A673 (cell line): ENCODE results near the gene TWNK.

ENCODE experiments used
- EZH2 ChIP-seq: fragments of 200-600 bp; sonication (generic); IDR thresholded peaks from 2 replicates; pipeline ENCODE4 v1.6.1; 2017; ENCODE audit warnings: borderline replicate concordance, low read depth, mild to moderate bottlenecking, mixed read lengths, antibody characterized with exemption, low read length; ENCODE audit not compliant: poor library complexity, severe bottlenecking
- TF ChIP-seq, protein P1 (sequence below): fragments of 300-800, 200-600 bp; sonication (generic); conservative IDR thresholded peaks from 2 replicates; pipeline ENCODE4 v1.5.1; 2017; ENCODE audit warnings: low read depth, mild to moderate bottlenecking, antibody characterized with exemption, low read length, moderate library complexity, mixed read lengths

DNA sequence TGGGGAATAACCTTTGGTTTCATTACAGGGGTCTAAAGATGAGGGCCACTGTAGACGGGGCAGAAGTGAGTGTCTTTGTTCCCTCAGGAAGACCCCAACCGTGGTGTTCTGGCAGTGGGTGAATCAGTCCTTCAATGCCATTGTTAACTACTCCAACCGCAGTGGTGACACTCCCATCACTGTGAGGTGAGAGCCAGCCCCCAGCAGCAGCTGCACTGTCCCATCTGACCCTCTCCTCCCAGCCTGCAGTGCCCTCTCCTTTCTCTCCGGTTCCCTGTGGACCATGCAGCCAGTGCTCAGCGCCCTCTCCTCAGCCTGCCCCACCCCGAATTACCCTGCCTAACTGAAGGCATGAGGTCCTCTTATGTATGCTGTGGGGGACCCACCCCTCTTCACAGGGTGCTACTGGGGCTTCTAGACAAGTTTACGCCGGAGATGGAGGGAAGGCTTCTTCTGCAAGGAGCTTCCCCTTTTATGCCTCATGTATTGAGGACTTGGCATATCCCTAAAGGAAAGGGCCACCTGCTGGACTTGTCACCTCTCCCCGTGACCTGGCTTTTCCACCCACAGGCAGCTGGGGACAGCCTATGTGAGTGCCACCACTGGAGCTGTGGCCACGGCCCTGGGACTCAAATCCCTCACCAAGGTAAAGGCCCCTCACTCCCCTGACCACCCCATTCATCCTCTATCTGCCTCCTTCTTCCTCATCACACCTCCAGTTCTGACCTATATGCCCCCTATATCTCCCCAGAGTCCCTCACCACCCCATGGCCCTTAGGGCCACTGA, 48.8 kb downstream of the TWNK start:
- no peak for TF ChIP-seq EZH2
- TF ChIP-seq, protein P1, sequence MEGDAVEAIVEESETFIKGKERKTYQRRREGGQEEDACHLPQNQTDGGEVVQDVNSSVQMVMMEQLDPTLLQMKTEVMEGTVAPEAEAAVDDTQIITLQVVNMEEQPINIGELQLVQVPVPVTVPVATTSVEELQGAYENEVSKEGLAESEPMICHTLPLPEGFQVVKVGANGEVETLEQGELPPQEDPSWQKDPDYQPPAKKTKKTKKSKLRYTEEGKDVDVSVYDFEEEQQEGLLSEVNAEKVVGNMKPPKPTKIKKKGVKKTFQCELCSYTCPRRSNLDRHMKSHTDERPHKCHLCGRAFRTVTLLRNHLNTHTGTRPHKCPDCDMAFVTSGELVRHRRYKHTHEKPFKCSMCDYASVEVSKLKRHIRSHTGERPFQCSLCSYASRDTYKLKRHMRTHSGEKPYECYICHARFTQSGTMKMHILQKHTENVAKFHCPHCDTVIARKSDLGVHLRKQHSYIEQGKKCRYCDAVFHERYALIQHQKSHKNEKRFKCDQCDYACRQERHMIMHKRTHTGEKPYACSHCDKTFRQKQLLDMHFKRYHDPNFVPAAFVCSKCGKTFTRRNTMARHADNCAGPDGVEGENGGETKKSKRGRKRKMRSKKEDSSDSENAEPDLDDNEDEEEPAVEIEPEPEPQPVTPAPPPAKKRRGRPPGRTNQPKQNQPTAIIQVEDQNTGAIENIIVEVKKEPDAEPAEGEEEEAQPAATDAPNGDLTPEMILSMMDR, result no peak
